Astrocyte of the hippocampus (primary cell): Measurements from ENCODE around the gene TAL1.

Experiments used
- DNase-seq: peaks from one replicate; pipeline ENCODE4 v3.0.0; 2011; ENCODE audit warnings: low read depth, low spot score

The TAL1 gene

GRCh38 chr1:47175227-47175934, 56.6 kb downstream of the TAL1 start:
- peak; percentile 77 for DNase-seq

- DNase-seq: no peak
These were observed 57.4 kb downstream of the TAL1 start for GRCh38 chr1:47174656-47175020.

- no peak for DNase-seq
These were observed 59.2 kb downstream of the TAL1 start for GRCh38 chr1:47172782-47173181.
